GM18526 (cell line): Measurements from ENCODE around the gene RHEBL1.

ENCODE experiments used
- POLR2A ChIP-seq: IDR thresholded peaks from 3 replicates; pipeline ENCODE4 v1.6.1; 2011; ENCODE audit not compliant: insufficient read length; ENCODE audit errors: extremely low read depth

The RHEBL1 gene

DNA sequence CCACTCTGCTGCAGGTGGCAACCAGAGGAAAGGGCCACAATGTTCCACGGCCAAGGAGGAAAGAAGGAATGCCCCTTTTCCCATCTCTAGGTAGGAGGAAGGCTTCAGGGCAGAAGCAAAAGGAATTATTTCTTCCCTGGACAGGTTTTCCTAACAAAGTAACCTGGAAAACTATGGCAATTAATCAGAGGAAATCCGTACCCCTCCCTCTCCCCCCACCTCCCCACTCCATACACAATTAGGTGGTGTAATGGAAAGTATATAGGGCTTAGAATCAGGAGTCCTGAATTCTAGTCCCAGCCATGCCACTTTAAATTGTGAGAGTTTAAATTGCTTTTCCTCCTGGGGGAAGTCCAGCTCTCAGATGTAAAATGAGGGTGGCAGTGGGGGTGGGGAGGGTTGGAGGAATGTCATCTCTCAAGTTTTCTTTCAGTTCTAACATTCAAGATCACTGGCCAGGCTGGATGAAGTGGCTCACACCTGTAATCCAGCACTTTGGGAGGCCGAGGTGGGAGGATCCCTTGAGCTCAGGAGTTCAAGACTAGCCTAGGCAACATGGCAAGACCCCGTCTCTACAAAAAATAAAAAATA lies 23.1 kb upstream of the RHEBL1 start:
- no peak for TF ChIP-seq POLR2A

DNA sequence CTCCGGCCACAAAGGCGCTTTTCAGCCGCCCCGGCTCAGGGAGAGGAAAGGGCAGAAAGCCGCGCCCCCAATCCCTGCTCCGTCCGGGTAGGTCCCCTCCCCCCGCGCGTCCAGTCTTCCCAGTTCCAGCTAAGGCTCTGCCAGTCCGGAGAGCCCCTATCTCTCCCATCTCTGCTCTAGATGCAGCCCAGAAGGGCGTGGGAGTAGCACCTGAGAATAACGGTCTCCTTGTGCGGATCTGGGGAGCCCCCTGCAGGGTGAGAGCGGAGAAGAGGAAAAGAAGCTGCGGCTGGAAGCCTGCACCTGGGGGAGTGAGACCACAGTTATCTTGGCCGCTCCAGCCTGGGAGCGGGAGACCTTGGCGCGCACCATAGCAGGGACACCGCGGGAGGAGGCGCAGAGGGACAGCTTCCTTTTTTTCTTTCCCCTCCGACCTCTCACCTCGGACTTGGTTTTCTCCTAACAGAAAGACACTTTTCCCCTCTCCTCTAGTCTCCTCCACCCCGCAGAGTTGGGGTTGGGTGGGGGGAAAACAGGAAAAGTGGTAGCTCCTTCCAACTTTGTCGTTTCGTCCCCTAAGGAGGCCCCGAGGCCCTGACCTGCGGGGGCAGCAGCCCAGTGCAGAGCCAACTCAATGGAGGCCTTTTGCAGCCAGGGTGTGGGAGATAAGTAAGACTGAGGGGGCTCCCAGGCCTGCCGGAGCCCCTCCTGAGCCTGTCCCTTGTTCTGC lies 22.5 kb upstream of the RHEBL1 start:
- TF ChIP-seq POLR2A, result no peak

DNA sequence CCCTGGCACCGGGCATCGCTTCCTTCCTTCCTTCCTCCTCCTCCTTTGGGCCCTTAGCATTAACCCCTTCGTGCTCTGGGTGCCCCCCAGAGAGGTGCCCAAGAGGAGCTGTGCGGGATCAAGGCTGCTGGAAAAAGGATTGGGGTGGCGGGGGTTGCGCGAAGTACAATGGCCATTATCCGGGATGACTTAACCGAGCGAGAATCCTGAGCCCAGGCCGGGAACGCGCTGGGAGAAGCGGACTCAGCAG lies 22.0 kb upstream of the RHEBL1 start:
- no peak for TF ChIP-seq POLR2A

DNA sequence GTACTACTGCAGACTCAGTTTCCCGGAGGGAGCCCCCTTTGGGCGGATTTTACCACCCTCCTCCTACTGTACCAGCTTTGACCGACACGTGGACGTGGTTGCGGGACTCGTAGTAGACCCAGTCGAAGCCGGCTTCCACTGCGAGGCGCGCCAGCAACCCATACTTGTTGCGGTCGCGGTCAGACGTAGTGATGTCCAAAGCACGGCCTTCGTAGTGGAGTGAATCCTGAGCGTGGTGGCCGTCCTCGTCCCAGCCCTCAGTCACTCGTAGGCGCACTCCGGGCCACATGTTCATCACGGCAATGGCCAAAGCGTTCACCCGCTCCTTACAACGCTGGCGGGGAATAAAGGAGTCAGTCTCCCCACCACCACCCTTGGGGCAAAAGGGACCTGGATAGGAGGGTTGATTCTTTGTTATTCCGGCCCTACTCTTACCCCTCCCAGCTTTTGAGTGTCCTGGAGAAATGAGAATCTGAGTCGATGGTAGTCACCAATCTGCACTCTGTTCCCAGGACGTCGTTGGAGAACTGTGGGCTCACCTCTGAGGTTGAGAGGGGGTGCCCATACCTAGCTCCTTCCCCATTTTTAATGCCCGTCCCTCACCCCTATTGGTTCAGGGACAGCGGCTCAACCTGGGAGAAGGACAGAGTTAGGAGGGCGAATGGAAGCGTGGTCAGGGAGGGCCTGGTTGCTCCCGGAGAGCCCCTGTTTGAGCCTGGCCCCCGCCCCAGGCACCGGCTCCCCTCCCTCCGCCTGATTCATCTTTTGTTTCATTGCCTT lies 21.5 kb upstream of the RHEBL1 start:
- TF ChIP-seq POLR2A, result no peak

DNA sequence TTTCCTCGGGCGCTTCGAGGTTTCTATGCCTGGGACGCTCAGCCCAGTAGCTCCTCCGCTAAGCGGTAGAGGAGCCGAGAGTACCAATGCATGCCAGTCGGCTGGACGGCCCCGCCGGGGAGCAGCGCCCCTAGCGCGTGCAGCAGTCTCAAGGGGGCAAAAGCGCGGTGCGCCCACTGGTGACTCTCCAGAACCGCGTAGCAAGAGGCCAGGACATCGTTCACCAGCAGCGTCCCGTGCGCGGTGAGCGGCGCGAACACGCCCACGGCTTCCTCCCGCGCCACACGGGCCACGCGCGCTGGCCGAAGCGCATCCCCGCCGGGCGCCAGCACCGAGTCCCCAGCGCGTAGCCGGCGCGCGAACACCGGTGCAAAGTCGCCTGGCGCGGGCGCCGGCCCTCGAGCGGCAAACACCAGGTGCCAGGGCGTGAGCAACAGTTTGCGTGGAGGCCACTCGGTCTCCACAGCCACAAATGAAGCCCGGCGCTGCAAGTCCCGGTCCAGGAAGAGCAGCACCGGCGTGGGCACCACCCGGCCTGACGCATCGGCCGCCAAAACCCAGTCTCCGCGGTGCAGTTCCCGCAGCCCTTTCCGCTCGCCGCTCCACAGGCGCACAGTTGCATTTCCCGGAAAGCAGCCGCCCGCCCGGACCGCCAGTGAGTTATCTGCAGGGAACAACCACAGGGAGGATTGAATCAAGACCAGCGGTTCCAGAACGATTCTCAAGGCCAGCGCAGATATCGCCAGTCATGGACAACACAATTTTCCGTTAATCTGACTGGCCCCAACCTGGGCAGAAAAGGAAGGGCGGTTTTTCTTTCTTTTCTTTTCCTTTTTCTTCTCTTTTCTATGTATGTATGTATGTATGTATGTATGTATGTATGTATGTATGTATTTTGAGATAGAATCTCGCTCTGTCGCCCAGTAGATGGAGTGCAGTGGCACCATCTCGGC lies 20.3 kb upstream of the RHEBL1 start:
- no peak for TF ChIP-seq POLR2A

DNA sequence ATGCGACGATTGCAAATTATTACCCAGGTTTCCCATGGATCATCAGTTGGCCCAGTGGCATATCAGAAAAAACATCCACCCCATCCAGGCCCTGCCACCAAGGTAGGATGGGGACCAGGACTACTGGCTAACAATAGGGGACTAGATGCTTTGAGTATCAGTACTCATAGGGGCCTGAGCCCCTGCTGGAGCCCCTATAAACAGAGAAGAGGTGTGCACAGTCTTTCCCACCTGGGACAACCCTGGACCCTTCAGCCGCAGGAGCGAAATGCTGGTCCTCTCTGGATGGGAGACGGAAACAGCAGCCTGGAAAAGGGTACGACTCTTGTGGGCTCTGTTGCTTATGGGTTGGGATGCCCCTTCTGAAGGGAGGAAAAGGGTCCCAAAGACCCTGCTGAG lies 19.2 kb upstream of the RHEBL1 start:
- TF ChIP-seq POLR2A, result no peak

DNA sequence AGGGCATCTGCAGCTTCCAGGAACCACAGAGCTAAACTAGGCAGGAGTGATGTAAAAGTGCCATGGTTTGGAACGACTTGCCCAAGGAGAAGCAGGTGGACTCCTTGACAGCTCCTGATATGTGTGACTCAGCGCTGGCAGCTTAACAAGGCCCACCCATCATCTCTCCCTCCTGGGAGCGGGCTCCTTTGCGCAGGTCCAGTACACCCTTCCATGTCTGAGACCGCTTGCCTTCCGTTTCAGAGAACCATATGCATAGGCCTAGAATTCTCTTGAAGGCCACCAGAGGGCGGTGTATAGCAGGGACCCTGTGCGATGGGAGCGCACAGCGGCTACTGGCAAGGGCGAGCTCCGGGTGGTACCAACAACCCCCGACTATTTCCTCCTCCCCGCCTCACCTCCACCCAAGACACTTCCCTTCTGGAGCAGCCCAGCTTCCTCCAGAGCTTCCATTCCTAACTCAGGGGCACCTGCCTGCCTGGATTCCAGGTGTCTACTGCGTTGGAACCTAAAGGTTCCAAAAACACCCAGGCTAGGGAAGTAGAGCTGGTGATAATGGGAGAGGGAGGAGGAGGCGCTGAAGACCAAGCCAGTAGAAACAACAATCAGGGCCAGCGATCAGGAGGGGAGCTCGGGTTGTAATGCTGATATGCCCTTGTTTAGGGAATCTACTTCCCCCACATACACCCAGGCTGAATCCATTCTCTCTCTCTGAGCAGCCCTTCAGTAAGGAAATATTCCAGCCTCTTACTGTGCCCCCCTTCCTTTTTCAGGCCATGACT lies 18.6 kb upstream of the RHEBL1 start:
- no peak for TF ChIP-seq POLR2A

DNA sequence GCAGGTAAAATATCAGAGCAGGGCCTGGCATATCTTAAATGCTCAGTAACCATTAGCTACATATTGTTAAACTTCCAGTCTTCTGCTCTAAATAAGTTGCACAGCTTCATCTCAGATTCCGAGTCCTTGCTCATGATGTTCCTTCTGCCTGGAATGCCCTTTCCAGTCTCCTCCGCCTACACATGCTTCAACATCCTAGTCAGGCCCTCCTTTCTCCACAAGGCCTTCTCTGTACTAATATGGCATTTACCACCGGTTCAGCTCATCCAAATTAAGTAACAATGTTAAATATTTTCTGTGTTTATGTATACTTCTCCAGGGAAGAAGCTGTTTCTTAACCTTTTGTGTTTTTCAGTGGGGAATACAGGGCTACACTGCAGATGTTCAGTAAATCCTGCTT lies 16.3 kb upstream of the RHEBL1 start:
- TF ChIP-seq POLR2A, result no peak

DNA sequence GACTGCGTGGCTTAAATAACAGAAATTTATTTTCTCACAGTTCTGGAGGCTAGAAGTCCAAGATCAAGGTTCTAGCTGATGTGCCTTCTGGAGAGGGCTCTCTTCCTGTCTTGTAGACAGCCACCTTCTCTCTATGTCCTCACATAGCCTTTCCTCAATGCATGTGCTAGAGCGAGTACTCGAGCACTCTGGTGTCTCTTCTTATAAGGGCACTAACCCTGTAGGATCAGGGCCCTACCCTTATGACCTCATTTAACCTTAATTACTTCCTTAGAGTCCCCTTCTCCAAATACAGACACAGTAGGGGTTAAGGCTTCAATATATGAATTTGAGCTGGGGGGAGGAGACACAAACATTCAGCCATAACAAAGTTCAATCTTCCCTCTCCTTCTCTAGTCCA lies 14.7 kb upstream of the RHEBL1 start:
- TF ChIP-seq POLR2A, result no peak

DNA sequence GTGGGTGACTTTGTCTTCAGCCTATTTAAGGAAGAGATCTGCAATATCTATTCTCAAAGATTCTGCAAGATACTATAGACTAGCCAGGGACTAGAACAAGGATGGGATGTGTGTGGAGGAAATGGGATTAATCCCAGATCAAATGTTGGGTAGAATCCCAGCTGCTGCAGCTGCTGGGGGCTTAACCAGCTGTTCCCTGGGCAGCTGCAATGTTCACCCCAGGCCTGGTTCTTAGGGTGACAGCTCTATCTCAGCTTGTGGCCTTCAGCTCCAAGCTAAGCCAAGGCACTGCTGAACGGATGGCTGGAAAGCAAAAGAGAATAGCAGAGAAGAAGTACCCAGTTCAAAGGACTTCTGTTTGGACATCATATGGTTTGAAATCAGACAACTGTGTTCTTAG lies 10.0 kb upstream of the RHEBL1 start:
- no peak for TF ChIP-seq POLR2A

DNA sequence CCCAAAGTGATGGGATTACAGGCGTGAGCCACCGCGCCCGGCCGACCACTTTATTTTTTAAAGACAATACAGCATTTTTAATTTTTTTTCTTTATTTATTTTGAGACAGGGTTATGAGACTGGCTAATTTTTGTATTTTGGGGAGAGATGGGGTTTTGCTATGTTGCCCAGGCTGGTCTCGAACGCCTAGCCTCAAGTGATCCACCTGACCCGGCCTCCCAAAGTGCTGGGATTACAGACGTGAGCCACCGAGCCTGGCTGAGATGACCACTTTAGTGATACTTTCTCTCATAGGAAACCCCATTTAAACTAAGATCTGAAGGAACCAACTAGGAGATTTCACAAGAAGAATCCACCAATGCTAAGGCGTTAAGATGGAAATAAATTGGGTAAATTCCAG lies 1.2 kb upstream of the RHEBL1 start:
- TF ChIP-seq POLR2A, result no peak

DNA sequence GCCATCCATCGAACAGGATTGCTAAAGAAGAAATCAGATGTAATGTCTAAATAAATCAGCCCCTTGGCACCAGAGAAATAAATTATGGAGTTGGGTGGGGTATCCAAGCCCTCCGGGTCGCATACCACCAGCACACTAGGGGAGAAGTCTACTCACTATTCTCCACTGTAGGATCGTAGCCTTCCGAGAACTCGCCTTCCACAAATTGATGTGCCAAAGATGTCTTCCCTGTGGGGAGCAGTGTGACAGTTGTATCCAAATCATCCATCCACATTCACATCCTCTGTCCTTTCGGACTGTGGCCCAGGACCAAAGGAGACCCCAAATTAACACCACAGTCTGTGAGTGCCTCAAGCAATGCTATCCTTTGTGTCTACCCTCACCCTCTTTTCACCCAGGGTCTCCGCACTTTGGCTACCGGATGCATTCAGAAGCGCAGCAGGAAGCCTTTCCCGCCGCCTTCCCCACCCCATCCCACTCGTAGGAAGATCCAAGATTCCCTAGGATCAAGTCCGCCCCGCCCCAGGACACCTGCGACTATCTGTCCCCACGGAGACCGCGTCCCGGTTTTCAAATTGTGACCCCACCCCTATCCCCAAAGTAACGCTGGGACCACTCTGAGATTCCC lies 786 bp downstream of the RHEBL1 start:
- no peak for TF ChIP-seq POLR2A

DNA sequence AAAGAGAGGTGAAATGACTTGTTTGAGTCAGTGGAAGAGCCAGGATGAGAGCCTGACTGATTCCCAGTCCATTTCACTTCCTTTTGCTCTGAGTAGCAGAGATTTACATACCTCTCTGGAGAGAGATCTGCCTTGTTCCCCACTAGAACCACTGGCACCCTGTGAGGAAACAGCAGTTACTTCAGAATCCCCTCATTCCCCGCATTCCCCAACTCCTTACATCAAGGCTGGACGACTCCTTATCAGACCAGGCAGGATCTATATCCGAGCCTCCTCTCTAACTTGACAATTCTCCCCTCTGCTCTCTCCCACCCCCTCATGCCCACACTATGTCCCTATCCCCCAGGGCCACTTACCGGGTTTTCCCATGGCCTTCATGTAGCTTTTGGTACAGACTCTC lies 3.7 kb downstream of the RHEBL1 start:
- TF ChIP-seq POLR2A, result no peak

DNA sequence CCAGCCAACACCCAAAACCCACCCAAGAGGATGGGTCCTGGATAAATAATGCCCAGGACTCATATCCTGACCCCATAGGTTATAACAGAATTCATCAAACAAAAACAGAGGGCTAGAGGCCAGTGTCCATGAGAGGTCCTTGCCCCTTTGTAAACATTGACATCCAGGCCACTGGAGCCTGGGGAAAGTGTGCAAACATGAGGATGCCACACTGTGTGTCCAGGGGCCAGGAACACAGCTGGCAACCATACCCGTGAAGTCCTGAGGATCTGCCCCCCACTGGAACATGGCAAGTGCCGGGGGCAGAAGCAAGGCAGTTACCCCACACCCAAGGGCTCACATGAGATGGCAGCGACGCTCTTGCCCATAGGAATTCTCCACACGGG lies 5.0 kb downstream of the RHEBL1 start:
- no peak for TF ChIP-seq POLR2A
